H1 (cell line): ENCODE measurements around the gene EFNA3. TPM values are rescaled to one million over a fixed set of nuclear protein-coding genes. Genes with fewer than 3 reads are reported as not detected.
A peak's percentile ranks its signal among the peaks of the same experiment; 100 is the strongest.

Experiments used
- CTCF ChIA-PET: fragments of 300-600 bp; sonication (Branson Sonifier 250); formaldehyde crosslinking; loops from one replicate; lab custom pipeline; 2021; ENCODE audit not compliant: partially characterized antibody; lab: Charles Lee
- POLR2A ChIA-PET: fragments of 300-600 bp; sonication (Branson Sonifier 250); formaldehyde crosslinking; loops from one replicate; lab custom pipeline; 2021; ENCODE audit warnings: inconsistent platforms; ENCODE audit not compliant: partially characterized antibody; lab: Charles Lee
- DNase-seq, 2 experiments: peaks; one replicate each; pipeline versions ENCODE4 v3.0.0 to v3.0.0-alpha.2; 2010 to 2022; ENCODE audit warnings: low spot score in 2 of 2, low read depth in 1 of 2, mixed read lengths in 1 of 2
- FAIRE-seq: peaks from 2 replicates; lab custom pipeline; 2011; peaks lifted over from hg19 to GRCh38; lab: Jason Lieb, UNC
- H2AFZ ChIP-seq: 2 replicates; pipeline ENCODE4 v1.8.1; 2012; ENCODE audit warnings: low read length, inconsistent platforms
- H2AK5ac ChIP-seq: 2 replicates; pipeline ENCODE4 v1.6.1; 2013; ENCODE audit warnings: low read depth, low read length
- H2BK120ac ChIP-seq: replicated peaks from 2 replicates; pipeline ENCODE3; 2013; ENCODE audit warnings: low read depth, low read length, inconsistent platforms
- H2BK12ac ChIP-seq: 2 replicates; pipeline ENCODE4 v1.6.1; 2013; ENCODE audit warnings: low read depth, low read length
- H2BK15ac ChIP-seq: 2 replicates; pipeline ENCODE4 v1.6.1; 2013; ENCODE audit warnings: low read length
- H2BK20ac ChIP-seq: 2 replicates; pipeline ENCODE4 v1.6.1; 2013; ENCODE audit warnings: low read length
- H2BK5ac ChIP-seq: 2 replicates; pipeline ENCODE4 v1.6.1; 2013; ENCODE audit warnings: low read depth, low read length
- H3K14ac ChIP-seq: 2 replicates; pipeline ENCODE4 v1.6.1; 2013; ENCODE audit warnings: inconsistent platforms; ENCODE audit not compliant: insufficient read length
- H3K18ac ChIP-seq: 2 replicates; pipeline ENCODE4 v1.6.1; 2013; ENCODE audit warnings: low read length; ENCODE audit errors: extremely low read depth
- H3K23ac ChIP-seq: 2 replicates; pipeline ENCODE4 v1.6.1; 2013; ENCODE audit warnings: inconsistent platforms; ENCODE audit not compliant: insufficient read length
- H3K23me2 ChIP-seq: 2 replicates; pipeline ENCODE4 v1.6.1; 2013; ENCODE audit warnings: low read depth, low read length
- H3K27ac ChIP-seq: 2 replicates; pipeline ENCODE4 v1.6.1; 2011; ENCODE audit warnings: low read depth, low read length, inconsistent platforms
- H3K27me3 ChIP-seq, 4 experiments: replicated peaks in 1 of 4; 1 replicate in 1 of 4; 2 replicates in 3 of 4; pipeline versions ENCODE4 v1.6.1 to v1.8.1; 2011 to 2013; ENCODE audit warnings: low read length in 3 of 4, mild to moderate bottlenecking in 3 of 4, inconsistent platforms in 2 of 4, mixed read lengths in 2 of 4, moderate library complexity in 1 of 4; ENCODE audit not compliant: control insufficient read depth in 3 of 4, insufficient read depth in 3 of 4; ENCODE audit errors: extremely low read depth in 1 of 4
- H3K36me3 ChIP-seq, 4 experiments: 2 replicates each; pipeline versions ENCODE4 v1.6.1 to v1.8.1; 2011 to 2013; ENCODE audit warnings: mild to moderate bottlenecking in 4 of 4, low read length in 3 of 4, moderate library complexity in 2 of 4, control low read depth in 1 of 4, inconsistent platforms in 1 of 4; ENCODE audit not compliant: insufficient read depth in 4 of 4, control insufficient read depth in 2 of 4
- H3K4ac ChIP-seq: replicated peaks from 2 replicates; pipeline ENCODE3; 2013; ENCODE audit warnings: low read length, low read depth, mixed read lengths, inconsistent platforms; ENCODE audit not compliant: insufficient read length
- H3K4me1 ChIP-seq, 4 experiments: replicated peaks in 1 of 4; 1 replicate in 1 of 4; 2 replicates in 3 of 4; pipeline versions ENCODE4 v1.6.1 to v1.8.1; 2011 to 2013; ENCODE audit warnings: low read length in 3 of 4, inconsistent platforms in 2 of 4, mixed read lengths in 1 of 4; ENCODE audit not compliant: insufficient read depth in 4 of 4, control insufficient read depth in 3 of 4
- H3K4me2 ChIP-seq, 2 experiments: 2 replicates each; pipeline versions ENCODE4 v1.6.1 to v1.8.1; 2011 to 2013; ENCODE audit warnings: low read depth in 2 of 2, low read length in 2 of 2, control low read depth in 1 of 2, inconsistent platforms in 1 of 2, mild to moderate bottlenecking in 1 of 2; ENCODE audit not compliant: insufficient read depth in 1 of 2
- H3K4me3 ChIP-seq, 4 experiments: fragments of 200-600, 300-600 bp in 1 of 4; sonication (generic), shearing (Covaris generic), sonication (Bioruptor Twin) in 1 of 4; 2 replicates each; pipeline versions ENCODE4 v1.5.1 to v1.8.1; 2011 to 2016; ENCODE audit warnings: low read length in 4 of 4, low read depth in 3 of 4, control low read depth in 2 of 4, inconsistent platforms in 2 of 4, mild to moderate bottlenecking in 2 of 4, mixed read lengths in 1 of 4, moderate library complexity in 1 of 4; ENCODE audit not compliant: insufficient read depth in 2 of 4; ENCODE audit errors: extremely low read depth in 1 of 4
- H3K56ac ChIP-seq: replicated peaks from 2 replicates; pipeline ENCODE3; 2013; ENCODE audit warnings: low read depth, mild to moderate bottlenecking, mixed read lengths, low read length, inconsistent platforms; ENCODE audit not compliant: insufficient read length
- H3K79me1 ChIP-seq: 2 replicates; pipeline ENCODE4 v1.6.1; 2013; ENCODE audit warnings: low read depth, low read length, control low read depth
- H3K79me2 ChIP-seq, 2 experiments: 2 replicates each; pipeline versions ENCODE4 v1.6.1 to v1.8.1; 2012 to 2013; ENCODE audit warnings: low read length in 2 of 2, mild to moderate bottlenecking in 2 of 2, inconsistent platforms in 1 of 2; ENCODE audit not compliant: insufficient read depth in 2 of 2, control insufficient read depth in 1 of 2
- H3K9ac ChIP-seq, 4 experiments: replicated peaks in 1 of 4; 1 replicate in 1 of 4; 2 replicates in 3 of 4; pipeline versions ENCODE4 v1.6.1 to v1.8.1; 2011 to 2013; ENCODE audit warnings: low read depth in 3 of 4, low read length in 3 of 4, control low read depth in 2 of 4, mild to moderate bottlenecking in 2 of 4, moderate library complexity in 2 of 4, inconsistent platforms in 1 of 4; ENCODE audit errors: extremely low read depth in 1 of 4
- H3K9me3 ChIP-seq, 2 experiments: 2 replicates each; pipeline versions ENCODE4 v1.6.1 to v1.8.1; 2012 to 2013; ENCODE audit warnings: mild to moderate bottlenecking in 2 of 2, moderate library complexity in 2 of 2, control low read depth in 1 of 2, inconsistent platforms in 1 of 2, low read depth in 1 of 2, low read length in 1 of 2, mixed read lengths in 1 of 2; ENCODE audit not compliant: insufficient read depth in 2 of 2
- H4K20me1 ChIP-seq, 2 experiments: replicated peaks in 1 of 2; 2 replicates each; pipeline versions ENCODE3 to v1.8.1; 2011 to 2013; ENCODE audit warnings: inconsistent platforms in 2 of 2, low read length in 2 of 2, mild to moderate bottlenecking in 1 of 2; ENCODE audit not compliant: insufficient read depth in 2 of 2, control insufficient read depth in 1 of 2
- H4K5ac ChIP-seq: 2 replicates; pipeline ENCODE4 v1.6.1; 2013; ENCODE audit warnings: low read length, low read depth, mixed read lengths, inconsistent platforms; ENCODE audit not compliant: insufficient read length
- H4K8ac ChIP-seq: 2 replicates; pipeline ENCODE4 v1.8.0; 2013; ENCODE audit warnings: mild to moderate bottlenecking, moderate library complexity, low read length, inconsistent platforms; ENCODE audit not compliant: insufficient read depth; ENCODE audit errors: extremely low read depth
- H4K91ac ChIP-seq: replicated peaks from 2 replicates; pipeline ENCODE3; 2013; ENCODE audit warnings: low read length, mixed read lengths, inconsistent platforms; ENCODE audit not compliant: insufficient read length
- CREB1 ChIP-seq: IDR thresholded peaks from 2 replicates; pipeline ENCODE4 v1.6.1; 2012; ENCODE audit warnings: inconsistent platforms
- NRF1 ChIP-seq: IDR thresholded peaks from 2 replicates; pipeline ENCODE4 v1.6.1; 2011; ENCODE audit warnings: mild to moderate bottlenecking, low read depth, low read length, improper control_type of control experiment
- PHF8 ChIP-seq: fragments of 200-600 bp; sonication (generic); conservative IDR thresholded peaks from 2 replicates; pipeline ENCODE4 v1.7.1; 2012; ENCODE audit warnings: low read depth, mild to moderate bottlenecking, inconsistent platforms, low read length, moderate library complexity
- SP2 ChIP-seq: IDR thresholded peaks from 2 replicates; pipeline ENCODE4 v1.6.1; 2012; ENCODE audit warnings: mild to moderate bottlenecking, low read length, inconsistent platforms
- TAF1 ChIP-seq: IDR thresholded peaks from 2 replicates; pipeline ENCODE4 v1.6.1; 2011; ENCODE audit warnings: mild to moderate bottlenecking, low read depth, low read length
- TAF7 ChIP-seq: optimal IDR thresholded peaks from 2 replicates; pipeline ENCODE3; 2011; ENCODE audit warnings: low read depth, mild to moderate bottlenecking, inconsistent platforms, low read length, moderate library complexity, borderline replicate concordance
- ZNF274 ChIP-seq: IDR thresholded peaks from 2 replicates; pipeline ENCODE4 v1.7.0; 2012; ENCODE audit warnings: low read length, borderline replicate concordance; ENCODE audit errors: extremely low read depth
- WGBS, 2 experiments: shearing (Covaris generic) in 1 of 2; methylation state at CpG; one replicate each; pipeline versions ENCODE4 v1.1.6 to v1.1.7; 2013 to 2015; ENCODE audit warnings: low lambda C conversion rate in 2 of 2, mixed read lengths in 2 of 2, inconsistent platforms in 1 of 2, low coverage in 1 of 2, missing lambda C conversion rate in 1 of 2; ENCODE audit not compliant: insufficient replicate concordance in 2 of 2, insufficient coverage in 1 of 2, insufficient read length in 1 of 2; ENCODE audit errors: extremely low coverage in 1 of 2, missing lambda C conversion rate in 1 of 2; 5-methylcytosine and 5-hydroxymethylcytosine counted together
- polyA plus RNA-seq, 7 experiments: library from polyadenylated mRNA; depleted of rRNA in 3 of 7; stranded (reverse) in 5 of 7; unstranded in 2 of 7; fragments of >200 nt in 5 of 7; fragments of 200-250 nt in 2 of 7; gene quantifications; 1 replicate in 5 of 7; 2 replicates in 1 of 7; 4 replicates in 1 of 7; pipeline versions ENCODE4 v1.2.1 to v1.2.3, GENCODE V29; 2011 to 2013; ENCODE audit warnings: missing spikeins in 2 of 7, mixed read lengths in 2 of 7
- total RNA-seq: library from RNA; stranded (reverse); fragmentation: NEBNext Ultra II Directional; extraction: Animal tissue kit (Norgen Biotek cat#: 25700); gene quantifications from 2 replicates; pipeline ENCODE4 v1.2.1, GENCODE V29; 2021

EFNA3 gene
- total and polyA plus RNA-seq, 2 of the 8 experiments (the other 6 are each of a cell fraction or from before 2014, with no cell fraction given), result 10.8 to 13.8 TPM

- Histone ChIP-seq H3K23me2 (peaks cover 9% of the 10 kb centered on the region; the same call in 1 of the 2 replicates), H2BK5ac (no peak overlapping the region; the same call in 1 of the 2 replicates), H3K4me1 (peaks cover 10 to 35% (median 17%) of the 10 kb centered on the region in 4 experiments), H2AK5ac (no peak overlapping the region), H3K4ac (no peak overlapping the region), H4K5ac (no peak overlapping the region), H3K23ac (no peak overlapping the region), H3K79me2 (peaks cover 0 to 2% of the 10 kb centered on the region in 2 experiments; a peak in 1 of 4 replicates), H2BK15ac (no peak overlapping the region), H3K14ac (no peak overlapping the region), H3K9me3 (no peaks in the 10 kb centered on the region), H3K4me3 (peak overlapping the region in 2 of 4 experiments; percentile 85 to 89; a peak in 3 of 8 replicates), H3K27ac (no peak overlapping the region), H3K18ac (no peak overlapping the region), H3K4me2 (peak overlapping the region; percentile 79 to 92; a peak in 2 of 4 replicates), H4K91ac (no peak overlapping the region), H3K79me1 (no peaks in the 10 kb centered on the region), H2AFZ (no peak overlapping the region), H4K20me1 (no peaks in the 10 kb centered on the region), H3K27me3 (no peaks in the 10 kb centered on the region; a peak in 1 of 7 replicates), H3K9ac (no peak overlapping the region), H4K8ac (no peak overlapping the region; the same call in 1 of the 2 replicates), H2BK12ac (0 out of 2 replicates have a peak overlapping the region, but pooled peaks have one; percentile 22), H3K36me3 (peaks cover 0 to 4% (median under 1%) of the 10 kb centered on the region in 4 experiments; a peak in 2 of 8 replicates), H2BK120ac (no peak overlapping the region), H2BK20ac (no peak overlapping the region), H3K56ac (no peak overlapping the region)
- POLR2A ChIA-PET, result interaction anchor here (0.5 to 2.2 kb wide), 5 partner anchors 8 to 38 kb away, joined by 3 to 14 read pairs (median 5); partner anchors contain the start of gene KRTCAP2
- CTCF ChIA-PET, result interaction anchor here (0.5 to 14.2 kb wide), 8 partner anchors 10 to 213 kb away, joined by 3 to 187 read pairs (median 6); partner anchors contain the start of genes KRTCAP2 and TRIM46
- WGBS, 2 experiments, result 88% methylated on average over 1 of the region's 1 CpG; no CpG with 5 or more reads in 1 of the 2 experiments
- DNase-seq, result no peak
- FAIRE-seq, result no peak
- TF ChIP-seq SP2 (no peak), ZNF274 (no peak), CREB1 (no peak), TAF7 (no peak), TAF1 (no peak), NRF1 (no peak), PHF8 (no peak)
Observed at GRCh38 chr1:155134322-155134721, 55.7 kb downstream of the EFNA3 start.
